Fibroblast of villous mesenchyme (primary cell): ENCODE results near the gene TMEM50B. TPM values are rescaled to one million over a fixed set of nuclear protein-coding genes. Genes with fewer than 3 reads are reported as not detected.
"Not testable (repeated sequence)": the region's sequence is repeated elsewhere in the genome, so short reads cannot be mapped to it uniquely, and the experiment has no call there.

ENCODE experiments used
- DNase-seq: peaks from one replicate; pipeline ENCODE4 v3.0.0-alpha.2; 2010; ENCODE audit warnings: low read depth
- H3K4me3 ChIP-seq: 2 replicates; pipeline ENCODE4 v1.5.1; 2011; ENCODE audit warnings: low read depth, mild to moderate bottlenecking, low read length
- total RNA-seq: library from RNA; depleted of rRNA; stranded (reverse); fragments of >200 nt; gene quantifications from 2 replicates; pipeline ENCODE4 v1.2.3, GENCODE V29; 2012
- TF ChIP-seq, protein P1 (sequence below): IDR thresholded peaks from 2 replicates; pipeline ENCODE4 v1.5.1; 2012; ENCODE audit warnings: low read depth, mild to moderate bottlenecking, low read length; ENCODE audit not compliant: insufficient read depth

Gene TMEM50B
- total RNA-seq, 1 donor = 41.0 TPM

- no peak for DNase-seq
- TF ChIP-seq, protein P1, sequence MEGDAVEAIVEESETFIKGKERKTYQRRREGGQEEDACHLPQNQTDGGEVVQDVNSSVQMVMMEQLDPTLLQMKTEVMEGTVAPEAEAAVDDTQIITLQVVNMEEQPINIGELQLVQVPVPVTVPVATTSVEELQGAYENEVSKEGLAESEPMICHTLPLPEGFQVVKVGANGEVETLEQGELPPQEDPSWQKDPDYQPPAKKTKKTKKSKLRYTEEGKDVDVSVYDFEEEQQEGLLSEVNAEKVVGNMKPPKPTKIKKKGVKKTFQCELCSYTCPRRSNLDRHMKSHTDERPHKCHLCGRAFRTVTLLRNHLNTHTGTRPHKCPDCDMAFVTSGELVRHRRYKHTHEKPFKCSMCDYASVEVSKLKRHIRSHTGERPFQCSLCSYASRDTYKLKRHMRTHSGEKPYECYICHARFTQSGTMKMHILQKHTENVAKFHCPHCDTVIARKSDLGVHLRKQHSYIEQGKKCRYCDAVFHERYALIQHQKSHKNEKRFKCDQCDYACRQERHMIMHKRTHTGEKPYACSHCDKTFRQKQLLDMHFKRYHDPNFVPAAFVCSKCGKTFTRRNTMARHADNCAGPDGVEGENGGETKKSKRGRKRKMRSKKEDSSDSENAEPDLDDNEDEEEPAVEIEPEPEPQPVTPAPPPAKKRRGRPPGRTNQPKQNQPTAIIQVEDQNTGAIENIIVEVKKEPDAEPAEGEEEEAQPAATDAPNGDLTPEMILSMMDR = no peak
- H3K4me3 ChIP-seq = no peak overlapping the region
These were observed 20.9 kb downstream of the TMEM50B start for GRCh38 chr21:33458861-33459260.

DNA sequence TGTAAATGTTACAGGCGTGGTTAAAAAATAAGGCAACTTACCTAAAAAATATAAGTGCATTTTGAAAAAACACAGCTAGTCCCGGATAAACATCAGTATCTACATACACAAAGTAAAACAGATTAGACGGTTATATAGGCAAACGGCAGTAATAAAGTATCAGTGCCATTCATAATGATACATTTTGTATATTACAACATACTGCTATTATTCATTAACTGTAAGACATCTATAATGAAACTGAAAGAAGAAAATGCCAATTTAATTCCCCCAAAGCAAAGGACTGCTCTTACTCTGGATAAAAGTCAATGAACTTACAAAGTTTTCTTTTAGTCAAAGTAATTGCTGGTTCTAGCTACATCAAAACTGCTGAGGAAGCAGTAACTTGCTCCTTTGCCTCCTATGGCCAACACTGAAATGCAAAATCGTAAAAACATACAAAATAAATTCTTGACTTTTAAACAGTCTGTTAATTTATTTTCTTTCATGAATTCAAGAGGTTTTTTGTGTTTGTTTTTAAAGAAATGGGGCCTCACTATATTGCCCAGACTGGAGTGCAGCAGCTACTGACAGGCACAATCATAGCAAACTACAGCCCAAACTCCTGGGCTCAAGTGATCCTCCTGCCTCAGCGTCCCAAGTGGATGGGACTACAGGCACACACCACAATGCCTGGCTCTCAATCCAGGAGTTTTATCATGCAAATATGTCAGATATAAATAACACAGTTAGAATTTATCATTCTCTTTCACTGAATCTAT, 23.9 kb downstream of the TMEM50B start:
- no peak overlapping the region for H3K4me3 ChIP-seq
- TF ChIP-seq, protein P1 = no peak
- no peak for DNase-seq

- TF ChIP-seq, protein P1 = no peak
These were observed 27.4 kb downstream of the TMEM50B start for GRCh38 chr21:33452362-33452761.

GRCh38 chr21:33451634-33452071, 28.1 kb downstream of the TMEM50B start:
- DNase-seq = no peak
- TF ChIP-seq, protein P1 = no peak
- no peak overlapping the region for H3K4me3 ChIP-seq

More at GRCh38 chr21:33452362-33452761, 27.4 kb downstream of the TMEM50B start:
- DNase-seq = no peak
- H3K4me3 ChIP-seq = no peak overlapping the region

GRCh38 chr21:33449616-33450015, 30.2 kb downstream of the TMEM50B start:
- H3K4me3 ChIP-seq = no peak overlapping the region
- peak; percentile 69 for DNase-seq
- TF ChIP-seq, protein P1 = no peak

- DNase-seq = not testable (repeated sequence)
These were observed 33.2 kb downstream of the TMEM50B start for GRCh38 chr21:33446620-33447019.

DNA sequence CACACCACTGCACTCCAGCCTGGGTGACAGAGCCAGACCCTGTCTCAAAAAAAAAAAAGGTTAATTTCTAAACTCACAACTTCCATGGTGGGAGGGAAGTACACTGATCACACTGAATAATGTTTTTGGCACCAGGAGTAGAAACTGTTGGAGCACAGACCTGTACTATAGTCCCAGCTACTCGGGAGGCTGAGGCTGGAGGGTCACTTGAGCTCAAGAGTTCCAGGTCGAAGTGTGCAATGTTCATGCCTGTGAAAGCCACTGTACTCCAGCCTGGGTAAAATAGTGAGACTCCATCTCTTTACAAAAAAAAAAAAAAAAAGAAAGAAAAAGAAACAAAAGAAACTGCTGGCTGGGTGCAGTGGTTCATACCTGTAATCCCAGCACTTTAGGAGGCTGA, 35.3 kb downstream of the TMEM50B start:
- H3K4me3 ChIP-seq = no peak overlapping the region
- TF ChIP-seq, protein P1 = no peak
- DNase-seq = no peak

More at GRCh38 chr21:33446620-33447019, 33.2 kb downstream of the TMEM50B start:
- not testable (repeated sequence) for H3K4me3 ChIP-seq
